HEK293T (cell line): ENCODE measurements around the gene PITPNC1.

Experiments
- CTCF ChIA-PET: fragments of 350-600 bp; formaldehyde crosslinking; extraction: SDS; loops from one replicate; lab custom pipeline; 2021; ENCODE audit warnings: antibody characterized with exemption, inconsistent platforms; lab: Yijun Ruan, JAX
- POLR2A ChIA-PET: fragments of 350-600 bp; formaldehyde crosslinking; extraction: SDS; loops from one replicate; lab custom pipeline; 2020; ENCODE audit warnings: antibody characterized with exemption, inconsistent platforms; lab: Yijun Ruan, JAX
- DNase-seq: peaks from one replicate; pipeline ENCODE4 v3.0.0; 2012; ENCODE audit warnings: mixed read lengths; ENCODE audit errors: extremely low spot score
- ARNT ChIP-seq: fragments of 450-650 bp; IDR thresholded peaks from 2 replicates; pipeline ENCODE4 v1.6.1; 2017; ENCODE audit warnings: mild to moderate bottlenecking
- BHLHE40 ChIP-seq: fragments of 450-650 bp; IDR thresholded peaks from 2 replicates; pipeline ENCODE4 v1.6.1; 2016; ENCODE audit warnings: mild to moderate bottlenecking, moderate library complexity, borderline replicate concordance
- CTBP1 ChIP-seq: fragments of 450-650 bp; IDR thresholded peaks from 2 replicates; pipeline ENCODE4 v1.6.1; 2016; ENCODE audit warnings: borderline replicate concordance
- ELF4 ChIP-seq: fragments of 450-650 bp; IDR thresholded peaks from 2 replicates; pipeline ENCODE4 v1.6.1; 2017; ENCODE audit warnings: antibody characterized with exemption
- FOXA1 ChIP-seq: fragments of 450-650 bp; IDR thresholded peaks from 2 replicates; pipeline ENCODE4 v1.6.1; 2016; ENCODE audit warnings: mild to moderate bottlenecking
- FOXK2 ChIP-seq: fragments of 450-650 bp; IDR thresholded peaks from 2 replicates; pipeline ENCODE4 v1.6.1; 2016; ENCODE audit warnings: mild to moderate bottlenecking
- FOXM1 ChIP-seq: fragments of 450-650 bp; IDR thresholded peaks from 2 replicates; pipeline ENCODE4 v1.6.1; 2017; ENCODE audit warnings: mild to moderate bottlenecking, borderline replicate concordance
- HDGF ChIP-seq: fragments of 450-650 bp; IDR thresholded peaks from 2 replicates; pipeline ENCODE4 v1.6.1; 2017; ENCODE audit warnings: antibody characterized with exemption, borderline replicate concordance
- L3MBTL2 ChIP-seq: fragments of 450-650 bp; conservative IDR thresholded peaks from 2 replicates; pipeline ENCODE4 v1.6.1; 2016; ENCODE audit warnings: mild to moderate bottlenecking
- LEF1 ChIP-seq: fragments of 450-650 bp; IDR thresholded peaks from 2 replicates; pipeline ENCODE4 v1.6.1; 2017; ENCODE audit warnings: mild to moderate bottlenecking, borderline replicate concordance
- NFRKB ChIP-seq: fragments of 450-650 bp; IDR thresholded peaks from 2 replicates; pipeline ENCODE4 v1.6.1; 2016; ENCODE audit warnings: mild to moderate bottlenecking, moderate library complexity
- PKNOX1 ChIP-seq: fragments of 450-650 bp; IDR thresholded peaks from 2 replicates; pipeline ENCODE4 v1.6.1; 2016
- SP1 ChIP-seq: fragments of 450-650 bp; IDR thresholded peaks from 2 replicates; pipeline ENCODE4 v1.6.1; 2017
- SUZ12 ChIP-seq: fragments of 450-650 bp; IDR thresholded peaks from 2 replicates; pipeline ENCODE4 v1.6.1; 2016; ENCODE audit warnings: mild to moderate bottlenecking
- TARDBP ChIP-seq: fragments of 450-650 bp; IDR thresholded peaks from 2 replicates; pipeline ENCODE4 v1.6.1; 2016
- ZNF384 ChIP-seq: fragments of 450-650 bp; IDR thresholded peaks from 2 replicates; pipeline ENCODE4 v1.6.1; 2016

Gene PITPNC1

GRCh38 chr17:67707442-67707841, 330.4 kb downstream of the PITPNC1 start:
- ChIA-PET CTCF (interaction anchor here (1.4 kb wide), 1 partner anchor 13 kb away, joined by 3 read pairs; no protein-coding TSS in a partner anchor), POLR2A (interaction anchor here (3.5 kb wide), 1 partner anchor 11 kb away, joined by 20 read pairs; the partner anchor contains the start of gene NOL11)
- TF ChIP-seq ZNF384 (no peak), FOXM1 (no peak), LEF1 (no peak), NFRKB (no peak), ELF4 (no peak), CTBP1 (no peak), BHLHE40 (no peak), L3MBTL2 (no peak), FOXK2 (no peak)
- no peak for DNase-seq

- ChIA-PET CTCF (interaction anchor here (1.4 kb wide), 1 partner anchor 14 kb away, joined by 3 read pairs; no protein-coding TSS in a partner anchor), POLR2A (interaction anchor here (3.5 kb wide), 1 partner anchor 10 kb away, joined by 20 read pairs; the partner anchor contains the start of gene NOL11)
- TF ChIP-seq ZNF384 (no peak), L3MBTL2 (no peak), CTBP1 (no peak)
- no peak for DNase-seq
Observed at GRCh38 chr17:67708378-67708777, 331.3 kb downstream of the PITPNC1 start.

- POLR2A ChIA-PET, result no interaction called here
- CTCF ChIA-PET, result no interaction called here
- no peak for TF ChIP-seq NFRKB
- TF ChIP-seq ARNT, result no peak
- no peak for TF ChIP-seq TARDBP
- TF ChIP-seq FOXK2, result no peak
- TF ChIP-seq L3MBTL2, result no peak
- no peak for TF ChIP-seq ELF4
- TF ChIP-seq ZNF384, result no peak
- TF ChIP-seq FOXA1, result no peak
- no peak for TF ChIP-seq HDGF
- no peak for TF ChIP-seq SP1
- no peak for TF ChIP-seq BHLHE40
- TF ChIP-seq FOXM1, result no peak
- TF ChIP-seq CTBP1, result no peak
- no peak for TF ChIP-seq LEF1
- TF ChIP-seq PKNOX1, result no peak
- no peak for TF ChIP-seq SUZ12
- DNase-seq, result no peak
Observed at GRCh38 chr17:67711916-67712315, 334.8 kb downstream of the PITPNC1 start.

GRCh38 chr17:67712375-67712774, 335.3 kb downstream of the PITPNC1 start:
- ChIA-PET POLR2A (no interaction called here), CTCF (no interaction called here)
- TF ChIP-seq SP1 (no peak), ARNT (no peak), PKNOX1 (no peak), CTBP1 (no peak), LEF1 (no peak), FOXA1 (no peak), HDGF (no peak), NFRKB (no peak), TARDBP (no peak), L3MBTL2 (no peak)

GRCh38 chr17:67713169-67713568, 336.1 kb downstream of the PITPNC1 start:
- DNase-seq, result no peak
- POLR2A ChIA-PET, result no interaction called here
- CTCF ChIA-PET, result no interaction called here
- TF ChIP-seq ARNT (no peak), HDGF (no peak), ZNF384 (no peak), NFRKB (no peak), ELF4 (no peak), SP1 (no peak), TARDBP (no peak), PKNOX1 (no peak), FOXA1 (no peak)

More at GRCh38 chr17:67712375-67712774, 335.3 kb downstream of the PITPNC1 start:
- no peak for DNase-seq

- POLR2A ChIA-PET, result no interaction called here
- CTCF ChIA-PET, result interaction anchor here (1.3 kb wide), 1 partner anchor 226 kb away, joined by 3 read pairs; no protein-coding TSS in a partner anchor
- TF ChIP-seq TARDBP, result no peak
- no peak for TF ChIP-seq L3MBTL2
- no peak for TF ChIP-seq FOXK2
- no peak for TF ChIP-seq SUZ12
- TF ChIP-seq ELF4, result no peak
- TF ChIP-seq LEF1, result no peak
- TF ChIP-seq ARNT, result no peak
- TF ChIP-seq FOXA1, result no peak
- no peak for TF ChIP-seq HDGF
Observed at GRCh38 chr17:67716405-67716798, 339.3 kb downstream of the PITPNC1 start.

More at GRCh38 chr17:67716405-67716798, 339.3 kb downstream of the PITPNC1 start:
- DNase-seq, result no peak
